Progenitor cell of endocrine pancreas (in vitro differentiated cells): Measurements from ENCODE around the gene ENKUR. TPM values are rescaled to one million over a fixed set of nuclear protein-coding genes. Genes with fewer than 3 reads are reported as not detected.
A peak's percentile ranks its signal among the peaks of the same experiment; 100 is the strongest.

ENCODE experiments used
- DNase-seq: peaks from one replicate; pipeline ENCODE4 v3.0.0; 2021; ENCODE audit warnings: low spot score; ENCODE audit not compliant: unreplicated experiment
- H3K27ac Mint-ChIP-seq: 2 replicates; pipeline ENCODE4 v1.8.0; 2021; ENCODE audit warnings: mild to moderate bottlenecking, moderate library complexity, mixed read lengths
- H3K27me3 Mint-ChIP-seq: 2 replicates; pipeline ENCODE4 v1.8.0; 2021; ENCODE audit warnings: mixed read lengths
- H3K36me3 Mint-ChIP-seq: 2 replicates; pipeline ENCODE4 v1.8.0; 2022; ENCODE audit warnings: mixed read lengths; ENCODE audit not compliant: insufficient read depth
- H3K4me1 Mint-ChIP-seq: 2 replicates; pipeline ENCODE4 v1.8.0; 2021; ENCODE audit warnings: low read depth, mixed read lengths
- H3K4me3 Mint-ChIP-seq: 2 replicates; pipeline ENCODE4 v1.8.0; 2021; ENCODE audit warnings: low read depth, mild to moderate bottlenecking, moderate library complexity, mixed read lengths
- H3K9me3 Mint-ChIP-seq: 2 replicates; pipeline ENCODE4 v1.8.0; 2021; ENCODE audit warnings: low read depth, mixed read lengths
- total RNA-seq: library from RNA; stranded (reverse); gene quantifications from 2 replicates; pipeline ENCODE4 v1.2.1, GENCODE V29; 2021
- TF ChIP-seq, protein P1 (sequence below): fragments of 200-600 bp; sonication (generic); IDR thresholded peaks from one replicate; pipeline ENCODE4 v1.5.0; 2021; ENCODE audit warnings: antibody characterized with exemption, mild to moderate bottlenecking; ENCODE audit not compliant: unreplicated experiment

Gene ENKUR
- total RNA-seq, 1 donor from 2014 or later = 0.46 TPM

DNA sequence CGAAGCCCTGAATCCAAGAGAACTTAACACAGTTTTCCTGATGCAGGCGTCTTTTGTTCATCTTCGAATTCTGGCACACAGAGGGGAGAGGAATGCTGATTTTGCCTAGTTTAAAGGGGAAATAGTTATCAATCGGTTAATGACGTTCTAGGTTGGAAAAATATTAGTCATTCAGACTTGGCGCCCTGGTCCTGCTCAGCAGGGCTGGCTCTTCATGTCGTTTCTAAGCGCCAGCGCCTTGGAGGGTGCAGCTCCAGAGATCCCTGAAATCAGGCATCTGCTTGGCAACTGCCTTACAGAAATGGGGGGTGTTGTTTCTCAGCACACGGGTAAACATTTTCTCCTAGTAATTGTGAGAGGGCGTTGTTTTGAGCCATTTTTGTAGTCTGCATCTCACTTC lies 62.3 kb downstream of the ENKUR start:
- TF ChIP-seq, protein P1, sequence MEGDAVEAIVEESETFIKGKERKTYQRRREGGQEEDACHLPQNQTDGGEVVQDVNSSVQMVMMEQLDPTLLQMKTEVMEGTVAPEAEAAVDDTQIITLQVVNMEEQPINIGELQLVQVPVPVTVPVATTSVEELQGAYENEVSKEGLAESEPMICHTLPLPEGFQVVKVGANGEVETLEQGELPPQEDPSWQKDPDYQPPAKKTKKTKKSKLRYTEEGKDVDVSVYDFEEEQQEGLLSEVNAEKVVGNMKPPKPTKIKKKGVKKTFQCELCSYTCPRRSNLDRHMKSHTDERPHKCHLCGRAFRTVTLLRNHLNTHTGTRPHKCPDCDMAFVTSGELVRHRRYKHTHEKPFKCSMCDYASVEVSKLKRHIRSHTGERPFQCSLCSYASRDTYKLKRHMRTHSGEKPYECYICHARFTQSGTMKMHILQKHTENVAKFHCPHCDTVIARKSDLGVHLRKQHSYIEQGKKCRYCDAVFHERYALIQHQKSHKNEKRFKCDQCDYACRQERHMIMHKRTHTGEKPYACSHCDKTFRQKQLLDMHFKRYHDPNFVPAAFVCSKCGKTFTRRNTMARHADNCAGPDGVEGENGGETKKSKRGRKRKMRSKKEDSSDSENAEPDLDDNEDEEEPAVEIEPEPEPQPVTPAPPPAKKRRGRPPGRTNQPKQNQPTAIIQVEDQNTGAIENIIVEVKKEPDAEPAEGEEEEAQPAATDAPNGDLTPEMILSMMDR = no peak

DNA sequence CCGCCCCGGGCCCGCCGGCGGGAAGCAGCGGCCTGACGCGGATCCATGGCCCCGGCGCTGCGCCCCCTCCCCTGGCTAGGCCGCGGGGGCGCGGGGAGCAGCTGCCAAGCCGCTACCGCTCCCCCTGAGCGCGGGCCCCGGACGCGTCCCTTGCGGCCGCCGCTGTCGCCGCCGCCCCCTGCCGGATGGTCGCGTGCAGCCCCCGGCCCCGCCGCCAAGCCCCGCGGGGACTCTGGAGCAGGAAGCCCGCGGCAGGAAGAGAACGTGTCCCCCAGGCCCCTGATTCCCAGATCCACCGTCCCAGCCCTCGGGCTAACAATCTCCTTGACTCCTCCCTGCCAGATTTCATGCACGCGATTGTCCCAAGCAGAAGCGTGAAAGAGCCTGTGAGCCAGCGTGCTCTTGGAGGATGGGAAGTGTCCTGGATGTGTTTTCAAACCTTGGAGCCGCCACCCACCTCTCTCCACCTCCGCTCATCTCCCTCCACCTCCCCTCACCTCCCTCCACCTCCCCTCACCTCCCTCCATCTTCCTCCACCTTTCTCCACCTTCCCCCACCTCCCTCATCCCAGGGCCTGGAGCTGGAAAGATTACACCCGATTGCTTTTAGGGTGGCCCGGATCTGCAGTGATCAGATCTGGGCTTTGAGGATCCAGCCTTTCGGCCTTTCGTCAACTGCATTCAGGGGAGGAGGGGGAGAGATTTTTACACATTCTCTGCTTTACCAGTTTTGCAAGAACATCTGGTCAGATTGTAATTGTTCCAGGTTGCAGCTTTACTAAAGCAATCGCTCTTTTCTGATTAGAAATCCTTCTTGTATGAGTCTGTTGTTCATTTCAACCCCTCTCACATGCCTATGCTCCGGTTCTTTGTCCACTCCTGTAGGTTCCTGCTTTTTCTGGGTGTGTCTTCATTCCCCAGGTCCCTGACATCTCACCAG lies 63.0 kb downstream of the ENKUR start:
- Mint-ChIP-seq H3K27ac (peak overlapping the region; percentile 84), H3K27me3 (no peaks in the 10 kb centered on the region), H3K36me3 (no peaks in the 10 kb centered on the region), H3K4me1 (peaks cover 18% of the 10 kb centered on the region), H3K9me3 (no peaks in the 10 kb centered on the region), H3K4me3 (peak overlapping the region; percentile 86)
- TF ChIP-seq, protein P1 = peak; percentile 72
- peak; percentile 65 for DNase-seq

More for the DNA sequence above, 62.3 kb downstream of the ENKUR start:
- Mint-ChIP-seq H3K27ac (peak overlapping the region; percentile 84), H3K36me3 (no peaks in the 10 kb centered on the region), H3K4me1 (peaks cover 18% of the 10 kb centered on the region), H3K9me3 (no peaks in the 10 kb centered on the region), H3K27me3 (no peaks in the 10 kb centered on the region), H3K4me3 (peak overlapping the region; percentile 86)
- DNase-seq = no peak

DNA sequence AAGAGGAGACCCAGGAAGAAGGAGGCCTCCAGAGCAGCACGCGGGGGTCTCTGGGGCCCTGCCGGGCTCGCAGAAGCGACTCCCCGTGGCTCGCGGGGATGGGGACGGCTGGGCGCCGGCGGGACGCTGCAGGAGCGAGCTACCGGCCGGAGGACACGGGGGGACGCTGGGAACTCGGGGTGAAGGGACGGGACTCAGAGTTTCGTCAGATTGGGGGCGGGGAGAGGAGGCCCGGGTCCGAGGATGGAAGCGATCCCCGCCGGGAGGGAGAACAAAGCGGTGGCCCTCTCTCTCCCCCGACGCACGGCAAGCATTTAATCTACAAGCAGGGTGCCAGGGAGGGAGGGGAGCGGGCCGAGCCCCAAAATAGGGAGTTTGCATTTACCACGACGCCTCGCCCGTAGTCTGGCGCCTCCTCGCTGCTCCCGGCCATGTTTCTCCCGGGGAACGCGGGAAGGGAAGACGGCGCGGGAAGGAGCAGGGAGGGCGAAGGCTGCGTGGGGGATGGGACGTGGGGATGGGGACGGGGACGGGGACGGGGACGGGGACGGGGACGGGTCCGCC lies 63.7 kb downstream of the ENKUR start, which contains the start of gene PRTFDC1:
TSS of gene PRTFDC1 (minus strand) at position 464 of the 564 bp plus-strand sequence. CDS start at position 433, 31 bp downstream.
- H3K36me3 Mint-ChIP-seq = no peaks in the 10 kb centered on the region
- H3K27ac Mint-ChIP-seq = peak within 1 kb of the TSS; percentile 92
- H3K27me3 Mint-ChIP-seq = no peaks in the 10 kb centered on the region
- DNase-seq = no peak
- H3K9me3 Mint-ChIP-seq = no peaks in the 10 kb centered on the region
- TF ChIP-seq, protein P1 = no peak
- peak within 1 kb of the TSS; percentile 86 for H3K4me3 Mint-ChIP-seq
- peaks cover 18% of the 10 kb centered on the region for H3K4me1 Mint-ChIP-seq

DNA sequence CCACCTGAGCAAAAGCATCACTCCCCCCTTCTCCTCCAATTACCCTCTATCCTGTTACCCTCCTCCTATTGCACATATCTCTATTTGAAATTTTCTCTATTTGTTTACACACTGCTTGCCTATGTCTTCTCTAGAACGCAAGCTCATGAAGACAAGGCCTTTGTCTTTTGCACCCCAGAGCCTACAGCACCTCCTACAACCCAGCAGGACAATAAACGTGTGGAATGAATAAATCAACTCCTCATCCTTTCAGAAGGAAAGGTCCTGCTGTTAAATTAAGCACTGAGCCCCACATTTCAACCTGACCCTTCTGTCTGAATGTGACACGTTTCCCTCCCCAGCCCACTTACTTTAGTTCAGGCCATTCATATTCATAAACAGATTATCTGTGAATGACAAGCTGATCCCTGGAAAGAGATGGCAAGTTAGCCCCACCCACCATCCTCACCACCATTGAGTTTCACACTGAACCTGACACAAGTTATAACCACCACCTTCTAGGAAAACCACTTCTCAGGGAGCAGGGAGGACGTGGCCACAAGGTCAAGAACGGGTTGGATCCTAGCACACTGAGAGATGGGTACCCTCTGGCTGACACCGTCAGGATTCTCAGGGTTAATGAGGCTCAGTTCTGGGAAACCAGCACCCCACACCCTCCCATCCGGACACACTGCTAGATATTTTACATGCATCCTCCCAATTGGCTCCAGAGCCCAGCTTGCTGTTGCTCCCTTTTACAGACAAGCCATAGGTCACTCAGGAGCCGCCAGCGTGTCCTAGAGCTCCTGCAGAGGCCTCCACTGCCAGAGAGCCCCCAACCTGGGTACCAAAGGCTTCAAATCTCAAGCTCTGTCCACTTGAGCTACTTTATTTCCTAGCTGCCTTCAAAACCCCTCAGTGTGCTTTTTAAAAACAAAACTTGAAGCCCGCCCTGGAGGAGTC lies 64.5 kb downstream of the ENKUR start:
- peak overlapping the region; percentile 77 for H3K4me3 Mint-ChIP-seq
- H3K27ac Mint-ChIP-seq = peak overlapping the region; percentile 92
- DNase-seq = no peak
- TF ChIP-seq, protein P1 = no peak
- H3K27me3 Mint-ChIP-seq = no peaks in the 10 kb centered on the region
- H3K4me1 Mint-ChIP-seq = peaks cover 18% of the 10 kb centered on the region
- no peaks in the 10 kb centered on the region for H3K36me3 Mint-ChIP-seq
- H3K9me3 Mint-ChIP-seq = no peaks in the 10 kb centered on the region

DNA sequence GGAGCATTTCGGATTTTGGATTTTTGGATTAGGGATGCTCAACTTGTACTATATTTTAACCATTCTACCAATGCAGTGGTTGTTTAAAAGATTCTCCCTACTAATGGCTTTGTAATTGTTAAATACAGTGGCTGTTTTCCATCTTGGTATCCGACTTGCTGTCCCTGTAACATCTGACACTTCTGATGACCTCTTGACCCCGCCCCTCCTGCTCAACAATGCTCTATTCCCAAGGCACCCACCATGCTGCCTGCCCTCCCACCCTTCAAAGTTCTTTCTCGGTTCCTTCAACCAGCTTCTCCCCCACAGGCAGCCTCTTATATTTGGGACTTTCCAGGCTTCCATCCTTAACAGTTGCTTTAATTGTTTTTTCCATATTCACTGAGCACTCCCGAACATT lies 65.5 kb downstream of the ENKUR start:
- TF ChIP-seq, protein P1 = no peak
- no peaks in the 10 kb centered on the region for H3K27me3 Mint-ChIP-seq
- DNase-seq = no peak
- H3K4me3 Mint-ChIP-seq = no peak overlapping the region
- H3K27ac Mint-ChIP-seq = no peak overlapping the region
- peaks cover 18% of the 10 kb centered on the region for H3K4me1 Mint-ChIP-seq
- H3K36me3 Mint-ChIP-seq = no peaks in the 10 kb centered on the region
- H3K9me3 Mint-ChIP-seq = no peaks in the 10 kb centered on the region
